ENCODE data around the gene OTOGL. TPM values are rescaled to one million over a fixed set of nuclear protein-coding genes. Genes with fewer than 3 reads are reported as not detected.
A peak's percentile ranks its signal among the peaks of the same experiment; 100 is the strongest.

Gene OTOGL
- total RNA-seq, 1 donor from 2014 or later: not detected

GRCh38 chr12:80186727-80187217 is 87.4 kb downstream of the OTOGL start:
- H3K9me3 ChIP-seq: no peaks in the 10 kb centered on the region
- DNase-seq (ENCODE audit: low spot score in 2 of 2): peak in 1 of 2 donors; percentile 88
- intact Hi-C loops (cut with DNase I): loop anchor here (1.0 to 10.0 kb wide), 9 partner anchors 72 to 779 kb away; partner anchors contain the start of genes PAWR and PPP1R12A
- no peaks in the 10 kb centered on the region for H3K27me3 ChIP-seq
- H3K27ac ChIP-seq: peak overlapping the region; percentile 82 to 84
- no peaks in the 10 kb centered on the region for H3K36me3 ChIP-seq
- peak overlapping the region in 1 of 2 donors; percentile 28 for H3K4me3 ChIP-seq
- peak; percentile 65 to 78 (median 69) for TF ChIP-seq CTCF (IDR thresholded peaks at IDR 0.05)
- H3K4me1 ChIP-seq: peaks cover 6 to 14% of the 10 kb centered on the region in 2 donors

GRCh38 chr12:80187660-80188090 is 88.3 kb downstream of the OTOGL start:
- TF ChIP-seq CTCF (IDR thresholded peaks at IDR 0.05): no peak
- no peak for DNase-seq (ENCODE audit: low spot score in 2 of 2)
- H3K27ac ChIP-seq: peak overlapping the region; percentile 82 to 84
- H3K4me1 ChIP-seq: peaks cover 6 to 19% of the 10 kb centered on the region in 2 donors
- H3K9me3 ChIP-seq: no peaks in the 10 kb centered on the region
- H3K4me3 ChIP-seq: no peak overlapping the region
- intact Hi-C loops (cut with DNase I): loop anchor here (2.0 to 10.0 kb wide), 9 partner anchors 73 to 780 kb away; partner anchors contain the start of gene PAWR
- no peaks in the 10 kb centered on the region for H3K36me3 ChIP-seq
- H3K27me3 ChIP-seq: no peaks in the 10 kb centered on the region

GRCh38 chr12:80188576-80188975 is 89.2 kb downstream of the OTOGL start:
- Histone ChIP-seq H3K27ac (peak overlapping the region in 1 of 2 donors; percentile 84), H3K4me1 (peaks cover 6 to 20% of the 10 kb centered on the region in 2 donors), H3K27me3 (no peaks in the 10 kb centered on the region), H3K9me3 (no peaks in the 10 kb centered on the region), H3K4me3 (no peak overlapping the region), H3K36me3 (no peaks in the 10 kb centered on the region)
- TF ChIP-seq CTCF (IDR thresholded peaks at IDR 0.05): no peak
- intact Hi-C loops (cut with DNase I): loop anchor here (2.0 to 10.0 kb wide), 6 partner anchors 74 to 781 kb away; partner anchors contain the start of gene PAWR
- no peak for DNase-seq (ENCODE audit: low spot score in 2 of 2)

- Histone ChIP-seq H3K36me3 (no peaks in the 10 kb centered on the region), H3K4me3 (no peak overlapping the region), H3K4me1 (peaks cover 6 to 20% of the 10 kb centered on the region in 2 donors), H3K27ac (peak overlapping the region in 1 of 2 donors; percentile 36), H3K9me3 (no peaks in the 10 kb centered on the region), H3K27me3 (no peaks in the 10 kb centered on the region)
- no peak for DNase-seq (ENCODE audit: low spot score in 2 of 2)
- intact Hi-C loops (cut with DNase I): loop anchor here (2.0 to 10.0 kb wide), 6 partner anchors 74 to 782 kb away; partner anchors contain the start of gene PAWR
- no peak for TF ChIP-seq CTCF (IDR thresholded peaks at IDR 0.05)
Observed at GRCh38 chr12:80189241-80189640, 89.9 kb downstream of the OTOGL start.

- Histone ChIP-seq H3K4me3 (no peak overlapping the region), H3K36me3 (no peaks in the 10 kb centered on the region), H3K27me3 (no peaks in the 10 kb centered on the region), H3K9me3 (no peaks in the 10 kb centered on the region), H3K27ac (no peak overlapping the region), H3K4me1 (peaks cover 6 to 20% of the 10 kb centered on the region in 2 donors)
- TF ChIP-seq CTCF (IDR thresholded peaks at IDR 0.05): no peak
- intact Hi-C loops (cut with DNase I): no loop called here
- no peak for DNase-seq (ENCODE audit: low spot score in 2 of 2)
Observed at GRCh38 chr12:80190001-80190400, 90.7 kb downstream of the OTOGL start.
